HCT116 (cell line): ENCODE measurements around the gene DDHD1. TPM values are rescaled to one million over a fixed set of nuclear protein-coding genes. Genes with fewer than 3 reads are reported as not detected.

Experiments used
- ATAC-seq: fragments of 200-7000 bp; cut with Tn5 transposase; 2 replicates; pipeline ENCODE4 v1.9.1; 2020; ENCODE audit warnings: mild to moderate bottlenecking, moderate library complexity
- BruUV-seq: library from RNA; stranded (reverse); fragments of 400-500 nt; replicated peaks from 2 replicates; lab custom pipeline; 2021; lab: Mats Ljungman, UMichigan
- CTCF ChIA-PET: fragments of 300-600 bp; sonication (Branson Sonifier 250); formaldehyde crosslinking; loops from one replicate; lab custom pipeline; 2021; ENCODE audit warnings: antibody characterized with exemption; lab: Charles Lee
- POLR2A ChIA-PET: fragments of 300-600, 350-600 bp; sonication (Branson Sonifier 250); formaldehyde crosslinking; loops from one replicate; lab custom pipeline; 2021; ENCODE audit warnings: antibody characterized with exemption; lab: Charles Lee
- RAD21 ChIA-PET, 2 experiments: fragments of 300-600 bp; sonication (Branson Sonifier 250); formaldehyde crosslinking; loops; one replicate each; lab custom pipeline; 2023; ENCODE audit warnings: low total read pairs in 2 of 2; ENCODE audit not compliant: uncharacterized antibody in 2 of 2, unreplicated experiment in 2 of 2, low non-redundant PET in 1 of 2; lab: Charles Lee
- DNase-seq: peaks from one replicate; pipeline ENCODE4 v3.0.0-alpha.2; 2010; ENCODE audit warnings: low read depth, low spot score
- H2AFZ ChIP-seq: fragments of 200-600 bp; shearing (Covaris generic), sonication (generic); 2 replicates; pipeline ENCODE4 v1.6.1; 2017; ENCODE audit warnings: low read depth, mixed run types, mixed read lengths, antibody characterized with exemption, low read length; ENCODE audit not compliant: poor library complexity, severe bottlenecking
- H3K27ac ChIP-seq: 2 replicates; pipeline ENCODE4 v1.5.1; 2012; ENCODE audit warnings: low read depth, low read length
- H3K27me3 ChIP-seq: fragments of 200-600 bp; sonication (generic); 2 replicates; pipeline ENCODE4 v1.6.1; 2016; ENCODE audit warnings: mixed run types, low read length, mixed read lengths; ENCODE audit not compliant: insufficient read depth
- H3K36me3 ChIP-seq, 2 experiments: fragments of 200-500 bp in 1 of 2; fragments of 200-600 bp in 1 of 2; sonication (Bioruptor generic) in 1 of 2; sonication (generic) in 1 of 2; 2 replicates each; pipeline versions ENCODE4 v1.5.1 to v1.6.1; 2014 to 2016; ENCODE audit warnings: low read length in 2 of 2, inconsistent platforms in 1 of 2, mixed read lengths in 1 of 2, mixed run types in 1 of 2; ENCODE audit not compliant: insufficient read depth in 2 of 2, control insufficient read depth in 1 of 2
- H3K4me1 ChIP-seq, 2 experiments: fragments of 200-600 bp in 1 of 2; sonication (generic) in 1 of 2; 2 replicates each; pipeline versions ENCODE4 v1.5.1 to v1.6.1; 2012 to 2017; ENCODE audit warnings: low read length in 2 of 2, inconsistent platforms in 1 of 2, mild to moderate bottlenecking in 1 of 2, mixed read lengths in 1 of 2, mixed run types in 1 of 2, moderate library complexity in 1 of 2; ENCODE audit not compliant: insufficient read depth in 2 of 2, control insufficient read depth in 1 of 2
- H3K4me2 ChIP-seq: fragments of 200-600 bp; sonication (generic); 2 replicates; pipeline ENCODE4 v1.6.1; 2017; ENCODE audit warnings: mixed run types, low read length, mixed read lengths
- H3K4me3 ChIP-seq, 2 experiments: fragments of 200-600 bp in 1 of 2; sonication (generic) in 1 of 2; replicated peaks in 1 of 2; 2 replicates each; pipeline ENCODE4 v1.5.1; 2011 to 2016; ENCODE audit warnings: low read length in 2 of 2, control low read depth in 1 of 2, low read depth in 1 of 2, mild to moderate bottlenecking in 1 of 2, mixed read lengths in 1 of 2, mixed run types in 1 of 2
- H3K79me2 ChIP-seq: fragments of 200-600 bp; sonication (generic); 2 replicates; pipeline ENCODE4 v1.6.1; 2017; ENCODE audit warnings: mild to moderate bottlenecking, mixed run types, low read length, moderate library complexity, mixed read lengths; ENCODE audit not compliant: insufficient read depth
- H3K9ac ChIP-seq: fragments of 200-600 bp; sonication (generic); 2 replicates; pipeline ENCODE4 v1.6.1; 2016; ENCODE audit warnings: low read length, mixed read lengths
- H3K9me2 ChIP-seq: fragments of 200-600 bp; sonication (generic), shearing (Covaris generic); 2 replicates; pipeline ENCODE4 v1.6.1; 2017; ENCODE audit warnings: mixed run types, mild to moderate bottlenecking, moderate library complexity; ENCODE audit not compliant: insufficient read depth
- H3K9me3 ChIP-seq, 2 experiments: fragments of 200-500 bp in 1 of 2; fragments of 200-600 bp in 1 of 2; sonication (Bioruptor generic) in 1 of 2; sonication (generic) in 1 of 2; 2 replicates each; pipeline ENCODE4 v1.6.1; 2014 to 2017; ENCODE audit warnings: low read length in 2 of 2, mixed read lengths in 2 of 2, inconsistent platforms in 1 of 2, low read depth in 1 of 2, mild to moderate bottlenecking in 1 of 2, mixed run types in 1 of 2, moderate library complexity in 1 of 2; ENCODE audit not compliant: control insufficient read depth in 1 of 2, insufficient read depth in 1 of 2
- H4K20me1 ChIP-seq: fragments of 200-600 bp; sonication (generic), shearing (Covaris generic); 2 replicates; pipeline ENCODE4 v1.6.1; 2017; ENCODE audit warnings: mixed run types, mild to moderate bottlenecking, moderate library complexity; ENCODE audit not compliant: insufficient read depth
- EGR1 ChIP-seq: IDR thresholded peaks from 2 replicates; pipeline ENCODE4 v1.6.1; 2012; ENCODE audit warnings: low read depth
- ELF1 ChIP-seq: IDR thresholded peaks from 2 replicates; pipeline ENCODE4 v1.6.1; 2012; ENCODE audit warnings: low read depth, borderline replicate concordance
- EZH2 ChIP-seq: fragments of 200-600 bp; sonication (generic); IDR thresholded peaks from 2 replicates; pipeline ENCODE4 v1.6.1; 2017; ENCODE audit warnings: antibody characterized with exemption, mixed run types
- EZH2phosphoT487 ChIP-seq: fragments of 200-600 bp; IDR thresholded peaks from 2 replicates; pipeline ENCODE4 v1.6.1; 2018; ENCODE audit warnings: antibody characterized with exemption, borderline replicate concordance
- FOSL1 ChIP-seq: IDR thresholded peaks from 2 replicates; pipeline ENCODE4 v1.6.1; 2012; ENCODE audit warnings: low read depth
- RAD21 ChIP-seq: IDR thresholded peaks from 2 replicates; pipeline ENCODE4 v1.6.1; 2012; ENCODE audit warnings: low read depth, mild to moderate bottlenecking
- TCF7L2 ChIP-seq: IDR thresholded peaks from 2 replicates; pipeline ENCODE4 v1.7.0; 2011; ENCODE audit warnings: borderline replicate concordance, inconsistent platforms; ENCODE audit not compliant: insufficient read depth, insufficient read length; ENCODE audit errors: extremely low read depth
- YY1 ChIP-seq: IDR thresholded peaks from 2 replicates; pipeline ENCODE4 v1.6.1; 2011; ENCODE audit warnings: low read length, low read depth, moderate library complexity, mild to moderate bottlenecking; ENCODE audit not compliant: insufficient replicate concordance; ENCODE audit errors: extremely low read depth
- ZNF274 ChIP-seq: fragments of 200-500 bp; sonication (Bioruptor generic); IDR thresholded peaks from 2 replicates; pipeline ENCODE4 v1.6.1; 2014; ENCODE audit warnings: mild to moderate bottlenecking, low read depth, low read length, inconsistent platforms
- intact Hi-C: fragments of 100-400 bp; cut with micrococcal nuclease; formaldehyde crosslinking; loops from 2 replicates; pipeline ENCODE4 v1.10.0; 2022
- total RNA-seq: library from RNA; stranded (reverse); gene quantifications from one replicate; pipeline ENCODE4 v1.2.1, GENCODE V29; 2021; ENCODE audit not compliant: unreplicated experiment
- TF ChIP-seq, protein P1 (sequence below): IDR thresholded peaks from 2 replicates; pipeline ENCODE4 v1.6.1; 2012
- TF ChIP-seq, protein P2 (sequence below), 3 experiments: fragments of 200-600 bp in 1 of 3; sonication (generic) in 1 of 3; IDR thresholded peaks in 2 of 3; conservative IDR thresholded peaks in 1 of 3; 2 replicates each; pipeline ENCODE4 v1.5.1; 2012 to 2017; ENCODE audit warnings: low read depth in 2 of 3, low read length in 2 of 3, antibody characterized with exemption in 1 of 3, borderline replicate concordance in 1 of 3, control low read depth in 1 of 3, mild to moderate bottlenecking in 1 of 3, mixed read lengths in 1 of 3, mixed run types in 1 of 3, moderate library complexity in 1 of 3; ENCODE audit not compliant: insufficient read depth in 1 of 3

Gene DDHD1
- total RNA-seq, 1 experiment from 2014 or later, result 26.9 TPM

DNA sequence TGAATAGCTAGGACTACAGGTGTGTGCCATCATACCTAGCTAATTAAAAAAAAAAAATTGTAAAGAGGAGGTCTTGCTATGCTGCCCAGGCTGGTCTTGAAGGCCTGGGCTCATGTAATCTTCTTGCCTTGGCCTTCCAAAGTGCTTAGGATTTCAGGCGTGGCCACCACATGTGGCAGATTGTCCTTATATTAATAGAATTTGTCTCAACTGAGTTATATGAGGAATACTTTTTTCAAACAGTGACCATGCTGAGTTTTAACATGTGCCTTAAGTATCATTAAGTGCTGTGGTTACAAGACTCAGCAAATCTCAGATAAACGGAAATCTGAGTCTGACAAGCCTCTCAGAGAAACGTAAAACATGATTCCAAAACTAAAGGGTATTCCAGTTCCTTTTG lies 119.1 kb downstream of the DDHD1 start:
- Histone ChIP-seq H3K79me2 (no peaks in the 10 kb centered on the region), H2AFZ (no peak overlapping the region), H3K4me2 (no peak overlapping the region)
- no peak for DNase-seq
- TF ChIP-seq EGR1 (no peak), RAD21 (no peak), ELF1 (no peak), FOSL1 (no peak), YY1 (no peak), EZH2 (no peak), ZNF274 (no peak), EZH2phosphoT487 (no peak), TCF7L2 (no peak)
- TF ChIP-seq, protein P1, sequence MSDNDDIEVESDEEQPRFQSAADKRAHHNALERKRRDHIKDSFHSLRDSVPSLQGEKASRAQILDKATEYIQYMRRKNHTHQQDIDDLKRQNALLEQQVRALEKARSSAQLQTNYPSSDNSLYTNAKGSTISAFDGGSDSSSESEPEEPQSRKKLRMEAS, result no peak
- TF ChIP-seq, protein P2, sequence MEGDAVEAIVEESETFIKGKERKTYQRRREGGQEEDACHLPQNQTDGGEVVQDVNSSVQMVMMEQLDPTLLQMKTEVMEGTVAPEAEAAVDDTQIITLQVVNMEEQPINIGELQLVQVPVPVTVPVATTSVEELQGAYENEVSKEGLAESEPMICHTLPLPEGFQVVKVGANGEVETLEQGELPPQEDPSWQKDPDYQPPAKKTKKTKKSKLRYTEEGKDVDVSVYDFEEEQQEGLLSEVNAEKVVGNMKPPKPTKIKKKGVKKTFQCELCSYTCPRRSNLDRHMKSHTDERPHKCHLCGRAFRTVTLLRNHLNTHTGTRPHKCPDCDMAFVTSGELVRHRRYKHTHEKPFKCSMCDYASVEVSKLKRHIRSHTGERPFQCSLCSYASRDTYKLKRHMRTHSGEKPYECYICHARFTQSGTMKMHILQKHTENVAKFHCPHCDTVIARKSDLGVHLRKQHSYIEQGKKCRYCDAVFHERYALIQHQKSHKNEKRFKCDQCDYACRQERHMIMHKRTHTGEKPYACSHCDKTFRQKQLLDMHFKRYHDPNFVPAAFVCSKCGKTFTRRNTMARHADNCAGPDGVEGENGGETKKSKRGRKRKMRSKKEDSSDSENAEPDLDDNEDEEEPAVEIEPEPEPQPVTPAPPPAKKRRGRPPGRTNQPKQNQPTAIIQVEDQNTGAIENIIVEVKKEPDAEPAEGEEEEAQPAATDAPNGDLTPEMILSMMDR (IDR thresholded peaks at IDR 0.05 in 2 of 3, conservative IDR thresholded peaks at IDR 0.05 in 1 of 3; ENCODE audit: borderline replicate concordance in 1 of 3, insufficient read depth in 1 of 3, low read depth in 2 of 3, low read length in 2 of 3), result no peak
- TF ChIP-seq, all 23 proteins: peak for 0
- ChIA-PET CTCF (no interaction called here), RAD21 (no interaction called here), POLR2A (no interaction called here)
- intact Hi-C loops, result no loop called here
- Histone ChIP-seq H3K4me3 (no peak overlapping the region), H3K9ac (no peak overlapping the region), H3K9me2 (no peaks in the 10 kb centered on the region), H4K20me1 (no peaks in the 10 kb centered on the region; the same call in 1 of the 2 replicates), H3K27ac (no peak overlapping the region), H3K9me3 (no peaks in the 10 kb centered on the region), H3K36me3 (peaks cover 8 to 14% of the 10 kb centered on the region in 2 experiments), H3K4me1 (peaks cover 8 to 16% of the 10 kb centered on the region in 2 experiments), H3K27me3 (no peaks in the 10 kb centered on the region)
- BruUV-seq, result no TSS peak
- no peak for ATAC-seq
